GM12872 (cell line): ENCODE measurements around the gene COPS3.

Source experiments
- CTCF ChIP-seq: IDR thresholded peaks from 3 replicates; pipeline ENCODE4 v1.5.1; 2011; ENCODE audit warnings: low read depth, mild to moderate bottlenecking, low read length, moderate library complexity; ENCODE audit not compliant: insufficient read depth

The COPS3 gene

DNA sequence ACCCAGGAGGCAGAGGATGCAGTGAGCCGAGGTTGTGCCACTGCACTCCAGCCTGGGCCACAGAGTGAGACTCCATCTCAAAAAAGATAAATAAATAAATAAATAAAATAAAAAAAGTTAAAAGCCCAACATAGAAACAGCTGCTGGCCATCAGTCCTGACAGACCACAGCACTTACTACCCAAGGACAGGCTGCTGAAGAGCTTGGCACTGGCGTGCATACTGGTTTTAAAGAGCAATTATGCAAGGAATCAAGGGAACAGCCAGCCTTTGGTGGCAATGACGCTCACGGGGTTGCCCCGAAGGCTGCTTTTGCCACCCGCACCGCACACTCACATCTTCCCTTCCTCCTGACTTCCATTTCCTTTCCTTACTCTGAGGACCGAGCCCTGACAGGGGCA lies 79.1 kb downstream of the COPS3 start:
- no peak for TF ChIP-seq CTCF

DNA sequence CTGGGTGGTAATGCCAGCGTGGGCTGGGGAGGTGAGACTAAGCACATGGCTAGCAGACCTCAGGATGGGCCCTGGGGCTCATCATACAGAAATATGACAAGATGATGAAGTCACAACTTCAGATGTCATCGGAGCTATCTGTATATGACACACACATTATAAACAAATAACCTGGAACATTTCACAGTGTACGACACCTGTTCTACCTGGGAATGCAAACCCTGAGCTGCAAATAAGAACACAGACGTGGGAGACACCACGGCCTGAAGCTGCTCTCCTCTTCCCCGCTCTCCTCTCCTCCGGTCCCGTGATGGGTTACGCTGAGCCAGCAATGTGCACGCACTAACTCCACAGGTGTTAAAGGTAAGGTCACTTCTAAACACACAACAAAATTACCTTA lies 79.8 kb downstream of the COPS3 start:
- no peak for TF ChIP-seq CTCF

DNA sequence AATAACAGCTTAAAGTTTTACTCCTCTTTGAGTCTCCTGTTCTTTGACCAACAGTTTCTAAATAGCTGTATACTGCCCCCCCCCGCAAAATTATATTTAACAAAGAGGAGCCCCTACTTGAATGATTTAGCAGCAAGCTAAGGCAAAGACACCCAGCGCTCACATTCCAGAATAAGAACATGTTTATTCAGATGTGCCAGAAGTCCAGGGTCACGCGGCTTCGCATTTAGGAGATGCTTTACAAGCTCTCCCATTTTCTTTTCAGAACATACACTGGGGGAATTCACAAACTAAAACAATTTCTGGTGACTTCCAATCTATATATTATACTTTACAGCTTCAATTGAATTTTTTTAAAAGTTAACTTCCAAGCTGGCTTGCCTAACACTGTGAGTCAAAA lies 80.2 kb downstream of the COPS3 start:
- TF ChIP-seq CTCF = no peak

- no peak for TF ChIP-seq CTCF
Measured at GRCh38 chr17:17200311-17200710, 80.7 kb downstream of the COPS3 start.

DNA sequence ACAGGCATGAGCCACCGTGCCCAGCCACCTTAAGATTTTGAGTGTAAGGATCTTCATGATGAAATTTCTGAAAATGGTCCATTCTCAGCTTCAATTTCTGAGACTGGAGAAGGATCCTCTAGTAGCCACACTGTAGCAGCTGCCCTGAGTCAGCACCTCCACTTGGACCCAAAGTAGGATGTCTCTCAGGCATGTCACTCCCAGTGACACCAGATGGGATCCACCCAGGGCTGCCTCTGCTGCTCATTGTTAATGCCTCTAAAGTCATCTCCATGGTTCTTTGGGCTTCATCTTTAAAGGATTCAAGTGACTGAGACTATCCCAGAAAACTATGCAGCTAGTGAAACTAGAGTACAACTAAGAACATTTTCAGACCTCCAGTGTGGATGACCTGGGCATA lies 82.8 kb downstream of the COPS3 start:
- TF ChIP-seq CTCF = no peak

DNA sequence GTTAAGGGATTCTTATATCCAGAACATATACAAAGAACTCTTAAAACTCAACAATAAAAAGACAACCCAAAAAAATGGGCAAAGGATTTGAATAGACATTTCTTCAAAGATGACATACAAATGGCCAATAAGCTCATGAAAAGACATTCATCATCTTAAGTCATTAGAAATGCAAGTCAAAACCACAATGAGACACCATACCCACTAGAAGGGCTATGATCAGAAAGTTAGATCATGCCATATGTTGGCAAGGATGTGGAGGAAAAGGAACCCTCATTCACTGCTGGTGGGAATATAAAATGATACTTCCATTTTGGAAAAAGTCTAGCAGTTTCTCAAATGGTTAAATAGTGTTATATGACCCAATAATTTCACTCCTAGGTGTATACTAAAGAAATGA lies 84.3 kb downstream of the COPS3 start:
- TF ChIP-seq CTCF = no peak
